SK-N-SH treated with all-trans-retinoic acid at 6 μM for 48 hours (cell line): ENCODE data around the gene AAMP.

Experiments
- ATAC-seq: fragments of 200-7000 bp; cut with Tn5 transposase; 3 replicates; pipeline ENCODE4 v1.9.1; 2020; ENCODE audit warnings: mild to moderate bottlenecking, moderate library complexity
- BACH2 ChIP-seq: fragments of 250-450 bp; sonication (Bioruptor Pico); IDR thresholded peaks from 2 replicates; pipeline ENCODE4 v1.9.0; 2021; ENCODE audit warnings: mild to moderate bottlenecking, borderline replicate concordance
- CSDC2 ChIP-seq: fragments of 250-450 bp; sonication (Bioruptor Pico); IDR thresholded peaks from 2 replicates; pipeline ENCODE4 v1.5.0; 2020; ENCODE audit warnings: mild to moderate bottlenecking, moderate library complexity
- GLIS3 ChIP-seq: fragments of 250-450 bp; sonication (Bioruptor Pico); IDR thresholded peaks from 2 replicates; pipeline ENCODE4 v1.5.0; 2020; ENCODE audit warnings: mild to moderate bottlenecking, moderate library complexity
- ISL1 ChIP-seq: fragments of 250-450 bp; sonication (Bioruptor Pico); IDR thresholded peaks from 2 replicates; pipeline ENCODE4 v2.1.2; 2022; ENCODE audit warnings: mild to moderate bottlenecking, moderate library complexity
- OSR1 ChIP-seq: fragments of 250-450 bp; sonication (Bioruptor Pico); IDR thresholded peaks from 2 replicates; pipeline ENCODE4 v1.8.0; 2022; ENCODE audit warnings: moderate library complexity, mild to moderate bottlenecking, inconsistent platforms
- PPARA ChIP-seq: fragments of 250-450 bp; sonication (Bioruptor Pico); IDR thresholded peaks from 2 replicates; pipeline ENCODE4 v1.5.0; 2020; ENCODE audit warnings: mild to moderate bottlenecking, borderline replicate concordance
- RARB ChIP-seq: fragments of 250-450 bp; sonication (Bioruptor Pico); IDR thresholded peaks from 2 replicates; pipeline ENCODE4 v1.8.0; 2021; ENCODE audit warnings: mild to moderate bottlenecking, moderate library complexity
- SNAI2 ChIP-seq: fragments of 250-450 bp; sonication (Bioruptor Pico); IDR thresholded peaks from 2 replicates; pipeline ENCODE4 v1.5.0; 2020; ENCODE audit warnings: mild to moderate bottlenecking, moderate library complexity
- TCF4 ChIP-seq: fragments of 250-450 bp; sonication (Bioruptor Pico); IDR thresholded peaks from 2 replicates; pipeline ENCODE4 v1.8.0; 2021; ENCODE audit warnings: mild to moderate bottlenecking, moderate library complexity, borderline replicate concordance
- ZFP3 ChIP-seq: fragments of 250-450 bp; sonication (Bioruptor Pico); IDR thresholded peaks from 2 replicates; pipeline ENCODE4 v1.5.0; 2020; ENCODE audit warnings: mild to moderate bottlenecking, moderate library complexity
- ZFP30 ChIP-seq: fragments of 450-650 bp; formaldehyde crosslinking; IDR thresholded peaks from 2 replicates; pipeline ENCODE4 v1.5.0; 2022; ENCODE audit warnings: mild to moderate bottlenecking, moderate library complexity
- ZNF565 ChIP-seq: fragments of 450-650 bp; formaldehyde crosslinking; conservative IDR thresholded peaks from 2 replicates; pipeline ENCODE4 v1.5.0; 2020; ENCODE audit warnings: low read depth, mild to moderate bottlenecking, moderate library complexity
- ZNF70 ChIP-seq: fragments of 450-650 bp; formaldehyde crosslinking; IDR thresholded peaks from 2 replicates; pipeline ENCODE4 v1.5.0; 2020; ENCODE audit warnings: mild to moderate bottlenecking, moderate library complexity
- ZNF8 ChIP-seq: fragments of 450-650 bp; formaldehyde crosslinking; IDR thresholded peaks from 2 replicates; pipeline ENCODE4 v1.5.0; 2020; ENCODE audit warnings: mild to moderate bottlenecking, moderate library complexity
- TF ChIP-seq, protein P1 (sequence below): fragments of 250-450 bp; sonication (Bioruptor Pico); IDR thresholded peaks from 2 replicates; pipeline ENCODE4 v1.5.0; 2020; ENCODE audit warnings: mild to moderate bottlenecking, moderate library complexity
- TF ChIP-seq, protein P2 (sequence below): fragments of 250-450 bp; sonication (Bioruptor Pico); IDR thresholded peaks from 2 replicates; pipeline ENCODE4 v1.5.1; 2020; ENCODE audit warnings: low read depth, mild to moderate bottlenecking, moderate library complexity
- TF ChIP-seq, protein P3 (sequence below): fragments of 250-450 bp; sonication (Bioruptor Pico); IDR thresholded peaks from 2 replicates; pipeline ENCODE4 v1.8.0; 2021; ENCODE audit warnings: low read depth, mild to moderate bottlenecking, moderate library complexity, borderline replicate concordance
- TF ChIP-seq, protein P4 (sequence below): fragments of 250-450 bp; sonication (Bioruptor Pico); IDR thresholded peaks from 2 replicates; pipeline ENCODE4 v1.8.0; 2020; ENCODE audit warnings: mild to moderate bottlenecking, moderate library complexity, borderline replicate concordance
- TF ChIP-seq, protein P5 (sequence below): fragments of 250-450 bp; sonication (Bioruptor Pico); IDR thresholded peaks from 2 replicates; pipeline ENCODE4 v1.5.1; 2021; ENCODE audit warnings: mild to moderate bottlenecking, moderate library complexity

The AAMP gene

DNA sequence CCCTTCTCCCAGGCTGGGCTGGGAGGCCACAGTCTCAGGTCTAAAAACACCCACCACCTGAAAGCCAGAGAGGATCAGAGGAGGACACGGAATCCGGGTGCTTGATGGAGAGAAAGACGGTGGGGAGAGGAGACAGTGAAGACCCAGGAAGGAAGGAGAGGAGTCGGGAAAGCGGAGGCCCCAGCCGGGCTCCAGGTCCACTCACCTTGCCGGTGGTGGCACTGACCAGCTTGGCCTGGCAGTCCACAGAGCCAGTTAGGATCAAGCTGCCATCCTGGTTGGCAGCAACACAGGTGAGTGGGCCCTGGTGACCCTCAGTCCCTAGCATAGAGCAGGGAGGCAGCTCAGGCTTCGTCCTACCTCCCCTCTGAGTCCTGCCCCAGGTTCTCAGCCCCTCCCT, 4.3 kb downstream of the AAMP start:
- ATAC-seq = no peak
- TF ChIP-seq, protein P1, sequence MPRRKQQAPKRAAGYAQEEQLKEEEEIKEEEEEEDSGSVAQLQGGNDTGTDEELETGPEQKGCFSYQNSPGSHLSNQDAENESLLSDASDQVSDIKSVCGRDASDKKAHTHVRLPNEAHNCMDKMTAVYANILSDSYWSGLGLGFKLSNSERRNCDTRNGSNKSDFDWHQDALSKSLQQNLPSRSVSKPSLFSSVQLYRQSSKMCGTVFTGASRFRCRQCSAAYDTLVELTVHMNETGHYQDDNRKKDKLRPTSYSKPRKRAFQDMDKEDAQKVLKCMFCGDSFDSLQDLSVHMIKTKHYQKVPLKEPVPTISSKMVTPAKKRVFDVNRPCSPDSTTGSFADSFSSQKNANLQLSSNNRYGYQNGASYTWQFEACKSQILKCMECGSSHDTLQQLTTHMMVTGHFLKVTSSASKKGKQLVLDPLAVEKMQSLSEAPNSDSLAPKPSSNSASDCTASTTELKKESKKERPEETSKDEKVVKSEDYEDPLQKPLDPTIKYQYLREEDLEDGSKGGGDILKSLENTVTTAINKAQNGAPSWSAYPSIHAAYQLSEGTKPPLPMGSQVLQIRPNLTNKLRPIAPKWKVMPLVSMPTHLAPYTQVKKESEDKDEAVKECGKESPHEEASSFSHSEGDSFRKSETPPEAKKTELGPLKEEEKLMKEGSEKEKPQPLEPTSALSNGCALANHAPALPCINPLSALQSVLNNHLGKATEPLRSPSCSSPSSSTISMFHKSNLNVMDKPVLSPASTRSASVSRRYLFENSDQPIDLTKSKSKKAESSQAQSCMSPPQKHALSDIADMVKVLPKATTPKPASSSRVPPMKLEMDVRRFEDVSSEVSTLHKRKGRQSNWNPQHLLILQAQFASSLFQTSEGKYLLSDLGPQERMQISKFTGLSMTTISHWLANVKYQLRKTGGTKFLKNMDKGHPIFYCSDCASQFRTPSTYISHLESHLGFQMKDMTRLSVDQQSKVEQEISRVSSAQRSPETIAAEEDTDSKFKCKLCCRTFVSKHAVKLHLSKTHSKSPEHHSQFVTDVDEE (CRISPR knock-in tag) = no peak
- TF ChIP-seq, protein P2, sequence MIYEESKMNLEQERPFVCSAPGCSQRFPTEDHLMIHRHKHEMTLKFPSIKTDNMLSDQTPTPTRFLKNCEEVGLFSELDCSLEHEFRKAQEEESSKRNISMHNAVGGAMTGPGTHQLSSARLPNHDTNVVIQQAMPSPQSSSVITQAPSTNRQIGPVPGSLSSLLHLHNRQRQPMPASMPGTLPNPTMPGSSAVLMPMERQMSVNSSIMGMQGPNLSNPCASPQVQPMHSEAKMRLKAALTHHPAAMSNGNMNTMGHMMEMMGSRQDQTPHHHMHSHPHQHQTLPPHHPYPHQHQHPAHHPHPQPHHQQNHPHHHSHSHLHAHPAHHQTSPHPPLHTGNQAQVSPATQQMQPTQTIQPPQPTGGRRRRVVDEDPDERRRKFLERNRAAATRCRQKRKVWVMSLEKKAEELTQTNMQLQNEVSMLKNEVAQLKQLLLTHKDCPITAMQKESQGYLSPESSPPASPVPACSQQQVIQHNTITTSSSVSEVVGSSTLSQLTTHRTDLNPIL (CRISPR knock-in tag) = no peak
- no peak for TF ChIP-seq BACH2 (CRISPR knock-in tag)
- TF ChIP-seq GLIS3 (CRISPR knock-in tag) = no peak
- no peak for TF ChIP-seq SNAI2 (CRISPR knock-in tag)
- no peak for TF ChIP-seq CSDC2 (CRISPR knock-in tag)
- no peak for TF ChIP-seq ZFP30 (CRISPR knock-in tag)
- TF ChIP-seq RARB (CRISPR knock-in tag) = no peak

DNA sequence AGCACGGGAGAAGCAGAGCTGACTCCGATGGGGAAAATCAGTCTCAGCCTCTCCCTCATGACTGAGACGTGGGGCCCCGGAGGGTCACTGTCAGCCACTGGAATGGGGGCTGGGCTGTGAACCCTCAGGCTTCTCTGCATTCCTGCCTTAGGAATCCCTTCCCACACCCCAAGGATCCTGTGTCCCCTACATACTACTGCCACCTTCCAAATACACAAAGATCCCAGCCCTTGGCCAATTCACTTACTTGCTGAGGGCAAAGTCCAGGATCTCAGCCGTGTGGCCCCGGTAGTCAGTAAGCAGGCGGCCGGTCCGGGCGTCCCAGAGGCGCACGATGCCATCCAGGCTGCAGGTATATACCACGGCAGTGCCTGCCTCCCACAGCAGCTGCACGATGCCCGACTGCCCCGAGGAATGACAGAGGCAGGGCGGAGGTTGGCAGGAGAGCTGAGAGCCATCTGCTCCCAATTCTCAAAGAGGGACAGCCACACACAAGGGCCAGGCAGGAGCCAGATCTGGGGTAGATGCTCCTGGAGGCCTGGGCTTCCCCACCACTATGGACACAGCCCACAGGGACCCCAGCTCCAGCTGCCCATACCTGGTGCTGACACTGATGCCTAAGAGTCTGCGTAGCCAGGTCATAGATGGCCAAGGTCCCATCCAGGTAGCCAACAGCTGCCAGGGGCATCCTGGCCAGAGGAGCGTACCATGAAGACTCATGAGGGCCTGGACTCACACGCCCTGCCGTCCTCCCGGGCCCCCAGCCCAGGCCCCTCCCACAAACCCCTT, 5.0 kb downstream of the AAMP start:
- TF ChIP-seq PPARA = no peak
- TF ChIP-seq, protein P3, sequence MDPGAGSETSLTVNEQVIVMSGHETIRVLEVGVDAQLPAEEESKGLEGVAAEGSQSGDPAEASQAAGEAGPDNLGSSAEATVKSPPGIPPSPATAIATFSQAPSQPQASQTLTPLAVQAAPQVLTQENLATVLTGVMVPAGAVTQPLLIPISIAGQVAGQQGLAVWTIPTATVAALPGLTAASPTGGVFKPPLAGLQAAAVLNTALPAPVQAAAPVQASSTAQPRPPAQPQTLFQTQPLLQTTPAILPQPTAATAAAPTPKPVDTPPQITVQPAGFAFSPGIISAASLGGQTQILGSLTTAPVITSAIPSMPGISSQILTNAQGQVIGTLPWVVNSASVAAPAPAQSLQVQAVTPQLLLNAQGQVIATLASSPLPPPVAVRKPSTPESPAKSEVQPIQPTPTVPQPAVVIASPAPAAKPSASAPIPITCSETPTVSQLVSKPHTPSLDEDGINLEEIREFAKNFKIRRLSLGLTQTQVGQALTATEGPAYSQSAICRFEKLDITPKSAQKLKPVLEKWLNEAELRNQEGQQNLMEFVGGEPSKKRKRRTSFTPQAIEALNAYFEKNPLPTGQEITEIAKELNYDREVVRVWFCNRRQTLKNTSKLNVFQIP (CRISPR knock-in tag) = no peak
- TF ChIP-seq SNAI2 (CRISPR knock-in tag) = no peak
- no peak for TF ChIP-seq TCF4
- TF ChIP-seq ZNF8 (CRISPR knock-in tag) = no peak
- no peak for TF ChIP-seq GLIS3 (CRISPR knock-in tag)
- TF ChIP-seq, protein P4, sequence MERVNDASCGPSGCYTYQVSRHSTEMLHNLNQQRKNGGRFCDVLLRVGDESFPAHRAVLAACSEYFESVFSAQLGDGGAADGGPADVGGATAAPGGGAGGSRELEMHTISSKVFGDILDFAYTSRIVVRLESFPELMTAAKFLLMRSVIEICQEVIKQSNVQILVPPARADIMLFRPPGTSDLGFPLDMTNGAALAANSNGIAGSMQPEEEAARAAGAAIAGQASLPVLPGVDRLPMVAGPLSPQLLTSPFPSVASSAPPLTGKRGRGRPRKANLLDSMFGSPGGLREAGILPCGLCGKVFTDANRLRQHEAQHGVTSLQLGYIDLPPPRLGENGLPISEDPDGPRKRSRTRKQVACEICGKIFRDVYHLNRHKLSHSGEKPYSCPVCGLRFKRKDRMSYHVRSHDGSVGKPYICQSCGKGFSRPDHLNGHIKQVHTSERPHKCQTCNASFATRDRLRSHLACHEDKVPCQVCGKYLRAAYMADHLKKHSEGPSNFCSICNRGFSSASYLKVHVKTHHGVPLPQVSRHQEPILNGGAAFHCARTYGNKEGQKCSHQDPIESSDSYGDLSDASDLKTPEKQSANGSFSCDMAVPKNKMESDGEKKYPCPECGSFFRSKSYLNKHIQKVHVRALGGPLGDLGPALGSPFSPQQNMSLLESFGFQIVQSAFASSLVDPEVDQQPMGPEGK = no peak
- no peak for TF ChIP-seq ZFP3 (CRISPR knock-in tag)
- no peak for TF ChIP-seq ISL1 (CRISPR knock-in tag)
- TF ChIP-seq, protein P1 (CRISPR knock-in tag) = no peak
- no peak for TF ChIP-seq OSR1
- TF ChIP-seq BACH2 (CRISPR knock-in tag) = no peak
- TF ChIP-seq ZFP30 (CRISPR knock-in tag) = no peak
- TF ChIP-seq, protein P5, sequence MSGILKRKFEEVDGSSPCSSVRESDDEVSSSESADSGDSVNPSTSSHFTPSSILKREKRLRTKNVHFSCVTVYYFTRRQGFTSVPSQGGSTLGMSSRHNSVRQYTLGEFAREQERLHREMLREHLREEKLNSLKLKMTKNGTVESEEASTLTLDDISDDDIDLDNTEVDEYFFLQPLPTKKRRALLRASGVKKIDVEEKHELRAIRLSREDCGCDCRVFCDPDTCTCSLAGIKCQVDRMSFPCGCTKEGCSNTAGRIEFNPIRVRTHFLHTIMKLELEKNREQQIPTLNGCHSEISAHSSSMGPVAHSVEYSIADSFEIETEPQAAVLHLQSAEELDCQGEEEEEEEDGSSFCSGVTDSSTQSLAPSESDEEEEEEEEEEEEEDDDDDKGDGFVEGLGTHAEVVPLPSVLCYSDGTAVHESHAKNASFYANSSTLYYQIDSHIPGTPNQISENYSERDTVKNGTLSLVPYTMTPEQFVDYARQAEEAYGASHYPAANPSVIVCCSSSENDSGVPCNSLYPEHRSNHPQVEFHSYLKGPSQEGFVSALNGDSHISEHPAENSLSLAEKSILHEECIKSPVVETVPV = no peak
- TF ChIP-seq RARB (CRISPR knock-in tag) = no peak
- no peak for TF ChIP-seq ZNF70 (CRISPR knock-in tag)
- no peak for TF ChIP-seq ZNF565
- ATAC-seq = no peak
